Measurements from ENCODE around the gene TUBB8.

GRCh38 chr10:91313-91712 is 42.2 kb upstream of the TUBB8 start:
- TF ChIP-seq CTCF (IDR thresholded peaks at IDR 0.05; ENCODE audit: extremely low read depth in 1 of 2, insufficient read depth in 1 of 2, low read depth in 1 of 2, low read length in 2 of 2) = no peak
- TF ChIP-seq FOS (IDR thresholded peaks at IDR 0.05; ENCODE audit: borderline replicate concordance, insufficient read depth, low read length) = no peak
- TF ChIP-seq POLR2A (IDR thresholded peaks at IDR 0.05; ENCODE audit: low read depth, low read length) = no peak
- TF ChIP-seq GATA2 (IDR thresholded peaks at IDR 0.05; ENCODE audit: insufficient read depth, insufficient read length, low read depth, low read length) = no peak
- TF ChIP-seq EZH2 (IDR thresholded peaks at IDR 0.05; ENCODE audit: borderline replicate concordance, low read depth, low read length, severe bottlenecking) = no peak
